GM12864 (cell line): ENCODE data around the gene CD164.

Experiments used
- DNase-seq: peaks from one replicate; pipeline ENCODE4 v3.0.0-alpha.2; 2011; ENCODE audit warnings: low read depth
- H3K4me3 ChIP-seq: 2 replicates; pipeline ENCODE4 v1.5.1; 2011; ENCODE audit warnings: mild to moderate bottlenecking, low read depth, low read length, control low read depth
- CTCF ChIP-seq: IDR thresholded peaks from 2 replicates; pipeline ENCODE4 v1.5.1; 2011; ENCODE audit warnings: low read depth, mild to moderate bottlenecking, moderate library complexity, low read length, control low read depth, inconsistent platforms; ENCODE audit errors: missing control alignments

The CD164 gene

GRCh38 chr6:109351231-109352130 lies 30.8 kb downstream of the CD164 start:
- H3K4me3 ChIP-seq = no peak overlapping the region
- no peak for DNase-seq
- TF ChIP-seq CTCF = no peak

- DNase-seq = no peak
- no peak overlapping the region for H3K4me3 ChIP-seq
- no peak for TF ChIP-seq CTCF
These were observed 32.8 kb downstream of the CD164 start for GRCh38 chr6:109349419-109349987.

- H3K4me3 ChIP-seq = no peak overlapping the region
- DNase-seq = no peak
- TF ChIP-seq CTCF = no peak
These were observed 34.0 kb downstream of the CD164 start for GRCh38 chr6:109348226-109348625.

GRCh38 chr6:109347779-109348178 lies 34.5 kb downstream of the CD164 start:
- no peak overlapping the region for H3K4me3 ChIP-seq
- DNase-seq = no peak
- no peak for TF ChIP-seq CTCF

GRCh38 chr6:109345986-109346385 lies 36.3 kb downstream of the CD164 start:
- no peak overlapping the region for H3K4me3 ChIP-seq
- TF ChIP-seq CTCF = no peak
- DNase-seq = no peak

- no peak for DNase-seq
- TF ChIP-seq CTCF = no peak
- no peak overlapping the region for H3K4me3 ChIP-seq
These were observed 38.0 kb downstream of the CD164 start for GRCh38 chr6:109344226-109344625.
